HG03159 (cell line): ENCODE measurements around the gene AK4.
"Not testable (repeated sequence)": the region's sequence is repeated elsewhere in the genome, so short reads cannot be mapped to it uniquely, and the experiment has no call there.

Source experiments
- ATAC-seq: cut with Tn5 transposase; IDR thresholded peaks from one replicate; pipeline ENCODE4 v1.9.1; 2021; ENCODE audit warnings: mild to moderate bottlenecking, moderate library complexity; ENCODE audit not compliant: unreplicated experiment

AK4 gene

GRCh38 chr1:65210325-65210724 is 62.3 kb downstream of the AK4 start:
- ATAC-seq, result no peak

- ATAC-seq, result no peak
Measured at GRCh38 chr1:65211331-65211730, 63.3 kb downstream of the AK4 start.

GRCh38 chr1:65213271-65214023 is 65.4 kb downstream of the AK4 start:
- ATAC-seq, result no peak

DNA sequence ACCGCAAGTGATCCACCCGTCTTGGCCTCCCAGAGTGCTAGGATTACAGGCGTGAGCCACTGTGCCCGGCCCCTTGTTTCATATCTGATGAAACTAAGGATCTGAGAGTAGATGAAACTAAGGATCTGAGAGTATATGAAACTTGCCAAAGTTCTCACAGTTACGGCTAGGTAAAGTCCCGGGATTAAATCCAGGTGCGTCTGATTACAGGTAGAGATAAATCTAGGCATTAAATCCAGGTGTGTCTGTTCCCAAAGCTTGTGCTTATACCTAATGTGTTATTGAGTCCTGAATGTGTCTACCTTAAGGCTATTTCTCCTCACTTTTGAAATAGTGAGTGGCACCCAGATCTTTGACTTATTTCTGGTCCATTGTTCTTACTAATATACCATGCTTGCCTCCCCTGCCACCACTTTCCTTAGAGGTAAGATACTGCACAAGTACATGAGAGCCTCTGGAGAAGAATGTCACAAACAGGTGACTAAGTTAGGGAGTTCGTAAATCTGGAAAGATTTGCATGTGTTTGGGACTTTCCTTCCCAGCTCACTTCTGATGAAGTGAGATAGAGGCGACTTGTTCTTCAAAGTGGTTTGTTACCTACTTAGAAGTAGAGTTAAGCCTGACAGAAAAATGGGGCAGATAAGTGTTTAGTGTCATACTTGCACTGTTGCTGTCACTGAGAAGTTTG is 66.5 kb downstream of the AK4 start:
- no peak for ATAC-seq

- no peak for ATAC-seq
Measured at GRCh38 chr1:65216989-65217388, 69.0 kb downstream of the AK4 start.

DNA sequence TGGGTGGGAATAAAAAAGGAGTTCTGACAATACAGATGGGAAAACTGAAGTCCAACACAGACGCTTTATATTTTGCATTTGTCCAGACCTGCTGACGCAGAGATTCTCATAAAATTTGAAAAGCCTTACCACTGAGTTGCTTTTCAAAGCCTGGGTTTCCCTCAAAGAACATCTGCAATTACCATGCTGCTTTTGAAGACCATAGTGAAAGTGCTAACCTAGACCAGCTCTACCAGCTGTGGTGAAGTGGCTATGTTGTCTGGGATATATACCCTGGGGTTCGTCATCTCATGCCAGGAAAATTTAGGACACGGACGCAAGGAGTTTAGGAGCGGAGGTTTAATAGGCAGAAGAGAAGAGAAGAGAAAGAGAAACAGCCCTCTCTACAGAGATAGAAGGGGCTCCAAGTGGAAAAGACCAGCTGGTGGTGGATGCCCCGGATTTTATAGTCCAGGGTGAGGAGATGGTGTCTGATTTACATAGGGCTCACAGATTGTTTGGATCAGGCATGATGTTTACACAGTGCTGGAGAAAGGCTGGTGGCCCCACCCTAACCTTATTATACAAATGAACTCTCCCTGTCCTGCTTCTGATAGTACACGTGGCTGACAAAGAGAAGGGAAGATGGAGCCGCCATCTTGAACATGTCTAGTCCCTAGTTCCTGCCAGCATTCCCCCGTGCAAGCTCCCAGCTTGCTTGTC is 73.8 kb downstream of the AK4 start:
- no peak for ATAC-seq

DNA sequence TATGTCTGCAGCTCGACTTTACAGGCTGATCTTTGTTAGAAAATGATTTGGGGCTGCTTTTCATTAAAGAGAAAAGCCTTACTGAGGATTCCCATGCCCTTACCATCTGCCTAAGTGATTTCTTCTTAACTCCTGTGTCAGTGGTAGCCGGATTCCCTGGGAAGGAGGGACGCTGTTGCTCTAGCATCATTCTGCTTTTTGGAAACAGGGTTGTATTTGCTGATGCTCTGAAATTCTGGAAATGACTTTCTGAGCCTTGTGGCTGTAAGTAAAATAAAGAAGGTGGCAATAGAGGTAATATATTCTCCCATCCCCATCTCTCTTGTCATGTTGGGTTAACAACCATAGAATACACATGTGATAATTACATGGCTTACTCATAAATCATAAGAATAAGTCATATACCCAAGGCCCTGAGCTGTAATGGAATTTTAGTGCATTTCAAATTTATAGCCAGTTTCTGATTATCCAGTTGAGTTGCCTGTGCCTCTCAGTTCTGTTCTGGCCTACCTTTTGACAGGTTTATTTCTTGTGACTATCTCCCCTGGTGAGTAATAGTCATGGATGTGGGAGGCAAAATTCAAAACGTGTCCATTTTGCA is 74.4 kb downstream of the AK4 start:
- no peak for ATAC-seq

- no peak for ATAC-seq
Measured at GRCh38 chr1:65224681-65225091, 76.7 kb downstream of the AK4 start.

- ATAC-seq, result no peak
Measured at GRCh38 chr1:65225179-65225578, 77.2 kb downstream of the AK4 start.

GRCh38 chr1:65229201-65229600 is 81.2 kb downstream of the AK4 start:
- ATAC-seq, result no peak

DNA sequence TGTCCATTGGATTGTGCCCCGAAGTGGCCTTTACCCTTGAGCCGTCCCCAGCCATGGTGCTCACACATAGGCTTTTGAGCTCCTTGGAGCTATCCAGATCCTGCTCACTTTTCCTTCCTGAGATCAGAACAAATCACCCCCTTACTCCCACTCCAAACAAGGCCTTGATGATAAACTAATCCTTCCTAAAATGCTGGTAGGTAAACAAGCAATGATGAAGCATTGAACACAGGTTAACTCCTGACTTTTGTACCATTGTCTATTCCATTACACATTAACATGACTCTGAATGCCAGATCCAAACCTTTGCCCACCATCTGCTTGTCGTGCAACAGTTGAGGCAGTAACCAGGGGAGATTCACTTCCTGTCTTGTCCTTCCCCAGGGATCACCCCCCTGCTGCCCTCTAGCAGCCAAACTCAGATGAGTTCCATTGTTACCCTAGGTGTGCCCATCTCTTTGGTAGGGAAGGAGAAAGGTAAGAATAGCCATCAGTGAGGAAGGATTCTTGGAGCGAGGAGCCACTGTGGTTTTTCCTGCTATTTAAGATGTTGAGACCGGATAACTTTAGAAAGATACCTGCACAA is 81.8 kb downstream of the AK4 start:
- ATAC-seq, result no peak

DNA sequence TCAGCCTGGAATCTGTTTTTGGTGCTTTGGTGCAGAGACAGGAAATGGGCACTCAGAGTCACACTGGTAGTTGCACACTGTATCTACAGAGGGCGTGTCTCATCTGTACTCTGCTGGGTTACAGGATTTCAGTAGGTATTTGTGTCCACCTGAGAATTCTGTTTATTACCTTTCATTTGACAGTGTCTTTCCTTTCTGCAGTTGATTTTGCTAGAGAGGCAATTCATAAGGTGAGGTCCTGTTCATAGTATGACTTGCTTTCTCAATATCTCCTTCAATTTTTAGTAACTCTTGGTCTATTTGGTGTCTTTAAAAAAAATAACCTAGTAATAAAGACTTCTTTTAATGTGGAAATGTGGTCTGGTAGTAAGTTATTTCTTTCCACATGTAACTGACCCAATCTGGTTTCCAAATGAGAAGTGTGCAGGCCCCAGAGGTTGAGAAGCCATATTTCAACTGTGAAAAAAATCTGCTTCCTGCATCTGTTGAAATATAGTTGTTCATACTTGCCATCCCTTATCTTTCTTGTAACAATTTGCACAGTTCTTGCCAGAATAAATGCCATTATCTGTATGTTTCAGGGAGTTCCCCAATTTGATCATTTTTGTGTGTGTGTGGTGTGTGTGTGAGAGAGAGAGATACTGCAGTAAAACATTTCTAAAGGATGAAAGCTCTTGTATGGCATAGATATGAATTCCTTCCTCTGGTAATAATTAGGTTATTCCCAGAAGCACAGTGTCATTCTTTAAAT is 82.9 kb downstream of the AK4 start:
- peak; percentile 71 for ATAC-seq

GRCh38 chr1:65231718-65232330 is 83.8 kb downstream of the AK4 start:
- ATAC-seq, result no peak

- no peak for ATAC-seq
Measured at GRCh38 chr1:65232461-65232990, 84.5 kb downstream of the AK4 start.

GRCh38 chr1:65233782-65234181 is 85.8 kb downstream of the AK4 start:
- no peak for ATAC-seq

DNA sequence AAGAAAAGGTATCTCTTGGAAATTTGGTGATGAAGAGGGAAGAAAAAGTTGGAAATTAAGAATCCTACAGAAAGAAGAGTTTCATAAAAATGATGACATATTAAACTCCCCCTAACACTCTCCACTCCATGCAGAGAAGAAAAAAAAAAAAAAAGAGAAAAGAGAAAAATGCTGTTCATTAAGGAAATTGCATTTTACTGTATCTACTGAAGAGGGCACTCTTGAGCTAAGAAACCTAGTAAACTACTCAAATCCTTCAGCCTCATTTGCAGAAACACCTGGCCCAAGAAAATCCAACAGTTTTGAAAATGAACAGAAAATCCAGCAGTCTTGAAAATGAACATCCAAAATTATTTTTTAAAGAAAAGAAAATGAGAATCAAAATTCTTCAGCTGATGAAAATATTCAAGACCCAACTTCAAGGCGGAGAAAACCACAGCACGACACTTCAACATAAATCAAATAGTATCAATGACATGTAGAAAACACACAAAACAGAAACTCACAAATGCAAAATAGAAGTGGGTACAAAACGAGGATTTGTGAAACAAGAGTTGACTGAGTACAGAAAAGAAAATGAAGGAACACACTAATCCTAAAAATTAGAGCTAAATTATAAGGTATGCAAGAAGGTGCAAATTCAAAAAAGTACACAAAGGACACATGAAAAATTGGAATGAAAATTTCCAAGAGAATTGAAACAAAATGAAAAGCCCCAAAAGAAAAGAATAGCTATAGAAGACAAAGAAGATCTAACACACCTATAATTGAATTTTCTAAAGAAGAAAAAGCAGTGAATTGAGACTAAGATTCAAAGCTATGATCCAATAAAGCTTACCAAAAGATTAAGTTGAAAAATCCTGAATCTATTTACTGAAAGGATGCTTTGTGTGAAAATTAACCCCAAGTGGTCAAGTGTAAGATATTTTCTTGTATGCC is 88.1 kb downstream of the AK4 start:
- ATAC-seq, result peak; percentile 46

- ATAC-seq, result not testable (repeated sequence)
Measured at GRCh38 chr1:65237088-65237487, 89.1 kb downstream of the AK4 start.

DNA sequence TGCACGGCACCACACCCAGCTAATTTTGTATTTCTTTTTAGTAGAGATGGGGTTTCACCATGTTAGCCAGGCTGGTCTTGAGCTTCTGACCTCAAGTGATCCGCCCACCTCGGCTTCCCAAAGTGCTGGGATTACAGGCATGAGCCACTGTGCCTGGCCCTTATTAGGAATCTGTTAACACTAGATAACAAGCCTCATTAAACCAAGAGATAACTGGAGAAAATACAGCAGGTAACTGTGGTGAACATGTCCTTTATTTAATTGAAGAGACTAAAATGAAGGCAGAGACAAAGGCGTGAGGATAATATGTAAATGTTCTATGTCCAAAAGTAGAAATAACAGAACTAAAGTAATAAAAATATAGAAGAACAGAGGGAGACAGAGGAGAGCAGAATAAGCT is 89.5 kb downstream of the AK4 start:
- no peak for ATAC-seq

- ATAC-seq, result no peak
Measured at GRCh38 chr1:65238010-65238409, 90.0 kb downstream of the AK4 start.
